Measurements from ENCODE around the gene CFB.

GRCh38 chr6:31922942-31923341, 23.0 kb upstream of the CFB start:
- TF ChIP-seq SUZ12 (IDR thresholded peaks at IDR 0.05), result no peak
- TF ChIP-seq ARNT (IDR thresholded peaks at IDR 0.05), result no peak
- no peak for TF ChIP-seq FOXK2 (IDR thresholded peaks at IDR 0.05)
- TF ChIP-seq ELF4 (IDR thresholded peaks at IDR 0.05), result no peak
- TF ChIP-seq SP1 (IDR thresholded peaks at IDR 0.05), result no peak
- TF ChIP-seq LEF1 (IDR thresholded peaks at IDR 0.05; ENCODE audit: borderline replicate concordance), result no peak
- TF ChIP-seq FOXA1 (IDR thresholded peaks at IDR 0.05), result no peak
- TF ChIP-seq L3MBTL2 (conservative IDR thresholded peaks at IDR 0.05), result no peak
- TF ChIP-seq FOXM1 (IDR thresholded peaks at IDR 0.05; ENCODE audit: borderline replicate concordance), result no peak
- TF ChIP-seq NFRKB (IDR thresholded peaks at IDR 0.05), result no peak
- no peak for TF ChIP-seq TARDBP (IDR thresholded peaks at IDR 0.05)
- TF ChIP-seq CTBP1 (IDR thresholded peaks at IDR 0.05; ENCODE audit: borderline replicate concordance), result no peak
- no peak for TF ChIP-seq ZNF384 (IDR thresholded peaks at IDR 0.05)

Data from HEK293T (cell line).